HG03439 (cell line): ENCODE measurements around the gene GON4L.
"Not testable (repeated sequence)": the region's sequence is repeated elsewhere in the genome, so short reads cannot be mapped to it uniquely, and the experiment has no call there.

ENCODE experiments used
- ATAC-seq: cut with Tn5 transposase; IDR thresholded peaks from one replicate; pipeline ENCODE4 v1.9.1; 2021; ENCODE audit warnings: mild to moderate bottlenecking, moderate library complexity; ENCODE audit not compliant: unreplicated experiment

GON4L gene

GRCh38 chr1:155701675-155702074 is 155.3 kb downstream of the GON4L start:
- not testable (repeated sequence) for ATAC-seq
